ENCODE results near the gene CD300E.
A peak's percentile ranks its signal among the peaks of the same experiment; 100 is the strongest.

- TF ChIP-seq CTCF (IDR thresholded peaks at IDR 0.05; ENCODE audit: low read depth, low read length): no peak
- TF ChIP-seq EZH2phosphoT487 (IDR thresholded peaks at IDR 0.05; ENCODE audit: low read depth): 0 out of 2 replicates have a peak, but pooled peaks have one; percentile 28
These were observed 16.2 kb upstream of the CD300E start for GRCh38 chr17:74639704-74640151.

Measured in OCI-LY3 (cell line).